Measurements from ENCODE around the gene DCTN4. TPM values are rescaled to one million over a fixed set of nuclear protein-coding genes. Genes with fewer than 3 reads are reported as not detected.
A peak's percentile ranks its signal among the peaks of the same experiment; 100 is the strongest.

Gene DCTN4
- total RNA-seq, 3 donors from 2014 or later (not counting 1 experiment from before 2014, with no cell fraction given), result 90.0 to 108 (median 92.0) TPM

GRCh38 chr5:150757087-150757649 is 1.6 kb downstream of the DCTN4 start:
- H3K36me3 ChIP-seq (ENCODE audit: control insufficient read depth, insufficient read depth, low read length), result peaks cover 38% of the 10 kb centered on the region
- peaks cover 14% of the 10 kb centered on the region for H3K4me1 ChIP-seq (ENCODE audit: control insufficient read depth, insufficient read depth, low read length)
- WGBS (ENCODE audit: insufficient coverage), result 92% methylated on average over 1 of the region's 1 CpG
- H3K4me1 Mint-ChIP-seq, result peaks cover 15 to 34% of the 10 kb centered on the region in 2 donors
- peak overlapping the region; percentile 62 for H3K4me3 Mint-ChIP-seq
- intact Hi-C loops (cut with micrococcal nuclease), result no loop called here
- H3K27ac Mint-ChIP-seq, result no peak overlapping the region
- H3K27me3 ChIP-seq (ENCODE audit: control insufficient read depth, insufficient read depth, low read length), result no peaks in the 10 kb centered on the region
- no peaks in the 10 kb centered on the region for H3K9me3 Mint-ChIP-seq
- peaks cover 0 to under 1% of the 10 kb centered on the region in 2 donors for H3K27me3 Mint-ChIP-seq (ENCODE audit: low read depth in 2 of 2)
- peak overlapping the region; percentile 24 for H3K27ac ChIP-seq (ENCODE audit: low read length)
- no peak for TF ChIP-seq CTCF (IDR thresholded peaks at IDR 0.05)
- H3K4me3 ChIP-seq (ENCODE audit: low read length), result no peak overlapping the region
- H3K36me3 Mint-ChIP-seq, result peaks cover 9% of the 10 kb centered on the region
- DNase-seq (no peak), ATAC-seq (no peak)
- no peaks in the 10 kb centered on the region for H3K9me3 ChIP-seq (ENCODE audit: control insufficient read depth, insufficient read depth, low read length)

- intact Hi-C loops (cut with micrococcal nuclease), result no loop called here
- Mint-ChIP-seq H3K4me3 (no peak overlapping the region), H3K27ac (no peak overlapping the region)
Measured at GRCh38 chr5:150753863-150754262, 5.0 kb downstream of the DCTN4 start.

GRCh38 chr5:150753463-150753862 is 5.4 kb downstream of the DCTN4 start:
- no peaks in the 10 kb centered on the region for H3K9me3 ChIP-seq (ENCODE audit: control insufficient read depth, insufficient read depth, low read length)
- WGBS (ENCODE audit: insufficient coverage), result 100% methylated on average over 4 of the region's 5 CpGs
- Mint-ChIP-seq H3K9me3 (no peaks in the 10 kb centered on the region), H3K4me1 (peaks cover 22 to 45% of the 10 kb centered on the region in 2 donors), H3K36me3 (peaks cover 9% of the 10 kb centered on the region), H3K4me3 (no peak overlapping the region), H3K27me3 (ENCODE audit: low read depth in 2 of 2) (no peaks in the 10 kb centered on the region), H3K27ac (no peak overlapping the region)
- intact Hi-C loops (cut with micrococcal nuclease), result no loop called here
- H3K27me3 ChIP-seq (ENCODE audit: control insufficient read depth, insufficient read depth, low read length), result no peaks in the 10 kb centered on the region
- TF ChIP-seq CTCF (IDR thresholded peaks at IDR 0.05), result no peak
- H3K27ac ChIP-seq (ENCODE audit: low read length), result no peak overlapping the region
- DNase-seq (no peak), ATAC-seq (no peak)
- no peak overlapping the region for H3K4me3 ChIP-seq (ENCODE audit: low read length)
- peaks cover 66% of the 10 kb centered on the region for H3K36me3 ChIP-seq (ENCODE audit: control insufficient read depth, insufficient read depth, low read length)
- peaks cover 6% of the 10 kb centered on the region for H3K4me1 ChIP-seq (ENCODE audit: control insufficient read depth, insufficient read depth, low read length)

More at GRCh38 chr5:150753863-150754262, 5.0 kb downstream of the DCTN4 start:
- Histone ChIP-seq H3K4me1 (ENCODE audit: control insufficient read depth, insufficient read depth, low read length) (peaks cover 6% of the 10 kb centered on the region), H3K27ac (ENCODE audit: low read length) (no peak overlapping the region), H3K4me3 (ENCODE audit: low read length) (no peak overlapping the region), H3K36me3 (ENCODE audit: control insufficient read depth, insufficient read depth, low read length) (peaks cover 66% of the 10 kb centered on the region), H3K9me3 (ENCODE audit: control insufficient read depth, insufficient read depth, low read length) (no peaks in the 10 kb centered on the region), H3K27me3 (ENCODE audit: control insufficient read depth, insufficient read depth, low read length) (no peaks in the 10 kb centered on the region)
- 92% methylated on average over 1 of the region's 1 CpG for WGBS (ENCODE audit: insufficient coverage)
- ATAC-seq, result no peak
- Mint-ChIP-seq H3K27me3 (ENCODE audit: low read depth in 2 of 2) (no peaks in the 10 kb centered on the region), H3K9me3 (no peaks in the 10 kb centered on the region), H3K4me1 (peaks cover 21 to 44% of the 10 kb centered on the region in 2 donors), H3K36me3 (peaks cover 9% of the 10 kb centered on the region)
- DNase-seq, result no peak
- TF ChIP-seq CTCF (IDR thresholded peaks at IDR 0.05), result no peak

All from natural killer cell (primary cell).